ENCODE results near the gene LGALS3BP. TPM values are rescaled to one million over a fixed set of nuclear protein-coding genes. Genes with fewer than 3 reads are reported as not detected.

The LGALS3BP gene
- total RNA-seq, 1 experiment from 2014 or later, result 389 TPM

DNA sequence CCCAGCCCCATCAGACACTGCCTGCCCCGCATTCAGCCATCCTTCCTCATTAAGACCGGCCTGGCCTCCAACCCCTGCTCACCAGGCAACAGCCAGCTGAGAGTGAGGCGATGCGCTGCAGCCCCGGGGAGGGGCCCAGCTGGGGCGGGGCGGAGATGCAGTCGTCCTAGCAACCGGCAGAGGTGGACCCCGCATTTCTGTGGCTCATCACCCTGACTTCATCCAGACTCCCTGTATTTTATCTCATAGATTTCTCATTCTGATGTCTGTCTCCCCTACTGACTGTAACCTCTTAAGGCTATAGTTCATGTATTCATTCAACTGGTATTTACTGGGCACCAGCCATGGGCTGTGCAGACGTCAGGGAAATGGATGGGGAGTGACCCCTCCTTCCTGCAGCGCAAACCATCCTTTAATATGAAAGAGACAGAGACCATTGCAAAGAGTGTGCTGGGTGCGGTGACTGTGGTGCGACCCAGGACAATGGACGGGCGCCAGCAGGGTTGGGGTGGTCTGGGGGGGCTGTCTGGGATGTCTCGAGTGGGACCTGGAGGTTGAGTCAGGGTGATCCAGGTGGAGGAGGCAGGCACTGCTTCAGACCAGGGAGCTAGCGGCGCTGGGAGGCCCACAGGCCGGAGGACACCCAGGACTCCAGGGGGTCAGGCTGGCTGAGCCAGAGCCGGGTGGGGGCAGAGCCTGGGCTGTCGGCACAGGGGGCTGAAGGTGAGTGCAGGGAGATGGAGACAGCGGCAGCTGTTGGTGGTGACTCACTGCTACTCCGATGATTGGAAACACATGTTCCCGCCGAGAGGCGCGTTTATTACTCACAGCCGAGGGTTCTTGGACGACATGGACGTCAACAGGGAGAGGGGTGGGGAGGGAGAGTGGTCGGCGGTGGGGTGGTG, 44.1 kb downstream of the LGALS3BP start:
- Histone ChIP-seq H3K4me2 (ENCODE audit: low read length) (peak overlapping the region; percentile 55), H4K20me1 (ENCODE audit: insufficient read depth) (no peaks in the 10 kb centered on the region), H3K79me2 (ENCODE audit: insufficient read depth, low read length) (no peaks in the 10 kb centered on the region), H3K9me3 (ENCODE audit: control insufficient read depth in 1 of 2, insufficient read depth in 1 of 2, low read depth in 1 of 2, low read length in 2 of 2) (no peaks in the 10 kb centered on the region), H3K9ac (ENCODE audit: low read length) (peak overlapping the region; percentile 33; the same call in 1 of the 2 replicates), H3K27ac (ENCODE audit: low read depth, low read length) (no peak overlapping the region; the same call in 1 of the 2 replicates), H3K27me3 (ENCODE audit: insufficient read depth, low read length) (no peaks in the 10 kb centered on the region), H2AFZ (ENCODE audit: low read depth, low read length, poor library complexity, severe bottlenecking) (peak overlapping the region; percentile 70), H3K4me3 (replicated peaks in 1 of 2; ENCODE audit: low read depth in 1 of 2, low read length in 2 of 2) (no peak overlapping the region), H3K9me2 (ENCODE audit: insufficient read depth) (no peaks in the 10 kb centered on the region), H3K36me3 (ENCODE audit: control insufficient read depth in 1 of 2, insufficient read depth in 2 of 2, low read length in 2 of 2) (no peaks in the 10 kb centered on the region), H3K4me1 (ENCODE audit: control insufficient read depth in 1 of 2, insufficient read depth in 2 of 2, low read length in 2 of 2) (peaks cover 25 to 64% of the 10 kb centered on the region in 2 experiments)
- RAD21 ChIA-PET (ENCODE audit: low non-redundant PET in 1 of 2, low total read pairs in 2 of 2, uncharacterized antibody in 2 of 2, unreplicated experiment in 2 of 2), result interaction anchor here in 1 of 2 experiments (0.6 kb wide), 1 partner anchor 26 kb away, joined by 3 read pairs; no protein-coding TSS in a partner anchor
- no TSS peak for BruUV-seq (replicated peaks)
- DNase-seq (ENCODE audit: low read depth, low spot score) (no peak), ATAC-seq (peak; percentile 39)
- intact Hi-C loops (cut with micrococcal nuclease), result no loop called here
- TF ChIP-seq CBX3 (IDR thresholded peaks at IDR 0.05; ENCODE audit: low read depth) (peak; percentile 37; the same call in 1 of the 2 replicates), POLR2AphosphoS5 (IDR thresholded peaks at IDR 0.05; ENCODE audit: low read depth, low read length) (peak; percentile 21; the same call in 1 of the 2 replicates), JUND (IDR thresholded peaks at IDR 0.05) (no peak), ELF1 (IDR thresholded peaks at IDR 0.05; ENCODE audit: borderline replicate concordance, low read depth) (no peak), YY1 (IDR thresholded peaks at IDR 0.05; ENCODE audit: extremely low read depth, insufficient replicate concordance, low read depth, low read length) (peak; percentile 34)
- TF ChIP-seq, protein P1, sequence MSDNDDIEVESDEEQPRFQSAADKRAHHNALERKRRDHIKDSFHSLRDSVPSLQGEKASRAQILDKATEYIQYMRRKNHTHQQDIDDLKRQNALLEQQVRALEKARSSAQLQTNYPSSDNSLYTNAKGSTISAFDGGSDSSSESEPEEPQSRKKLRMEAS (IDR thresholded peaks at IDR 0.05), result peak; percentile 88
- CTCF ChIA-PET, result interaction anchor here (1.2 kb wide), 1 partner anchor 36 kb away, joined by 3 read pairs; no protein-coding TSS in a partner anchor
- POLR2A ChIA-PET, result interaction anchor here (0.9 kb wide), 1 partner anchor 18 kb away, joined by 3 read pairs; no protein-coding TSS in a partner anchor
